K562 (cell line): ENCODE results near the gene ADCY4. TPM values are rescaled to one million over a fixed set of nuclear protein-coding genes. Genes with fewer than 3 reads are reported as not detected.
A peak's percentile ranks its signal among the peaks of the same experiment; 100 is the strongest.

Experiments
- CXXC5 ChIP-seq: fragments of 250-450 bp; sonication (Bioruptor Pico); IDR thresholded peaks from 2 replicates; pipeline ENCODE4 v1.8.0; 2022; ENCODE audit warnings: inconsistent platforms, mild to moderate bottlenecking, moderate library complexity
- EGR1 ChIP-seq: fragments of 450-650 bp; conservative IDR thresholded peaks from 2 replicates; pipeline ENCODE4 v1.6.1; 2017; ENCODE audit warnings: mild to moderate bottlenecking
- L3MBTL2 ChIP-seq: fragments of 450-650 bp; IDR thresholded peaks from 2 replicates; pipeline ENCODE4 v1.6.1; 2016; ENCODE audit warnings: mild to moderate bottlenecking, moderate library complexity
- RB1 ChIP-seq: fragments of 450-650 bp; IDR thresholded peaks from 2 replicates; pipeline ENCODE4 v1.6.1; 2017; ENCODE audit warnings: low read depth, mild to moderate bottlenecking
- RBFOX2 ChIP-seq: fragments of 200-400 bp; formaldehyde crosslinking; IDR thresholded peaks from 2 replicates; pipeline ENCODE4 v1.6.1; 2017; ENCODE audit warnings: low read depth, mild to moderate bottlenecking, low read length, moderate library complexity
- TFAP4 ChIP-seq: sonication (generic); formaldehyde crosslinking; IDR thresholded peaks from 2 replicates; pipeline ENCODE4 v1.8.0; 2022; ENCODE audit warnings: missing genetic modification reagents, mild to moderate bottlenecking, moderate library complexity, borderline replicate concordance
- YY1 ChIP-seq, 3 experiments: IDR thresholded peaks; 2 replicates each; pipeline ENCODE4 v1.6.1; 2011; ENCODE audit warnings: low read length in 2 of 3, mild to moderate bottlenecking in 2 of 3, moderate library complexity in 2 of 3, borderline replicate concordance in 1 of 3, control low read depth in 1 of 3, low read depth in 1 of 3; ENCODE audit not compliant: insufficient read depth in 3 of 3, insufficient replicate concordance in 2 of 3, control insufficient read depth in 1 of 3, insufficient read length in 1 of 3; ENCODE audit errors: extremely low read depth in 1 of 3
- ZNF140 ChIP-seq: fragments of 250-450 bp; sonication (Bioruptor Pico); IDR thresholded peaks from 2 replicates; pipeline ENCODE4 v1.8.0; 2021; ENCODE audit warnings: moderate library complexity, mild to moderate bottlenecking, inconsistent platforms
- polyA plus RNA-seq, 8 experiments: library from polyadenylated mRNA; depleted of rRNA in 4 of 8; stranded (reverse) in 5 of 8; unstranded in 3 of 8; fragments of >200 nt; fragmentation: Nextera tagmentation in 2 of 8; fragmentation: Illumina TruSeq in 1 of 8; extraction: Ambion mirVana in 2 of 8; extraction: Trizol in 1 of 8; gene quantifications; 2 replicates each; pipeline versions ENCODE4 v1.2.1 to v1.2.3, GENCODE V29; 2011 to 2014; ENCODE audit warnings: inconsistent platforms in 1 of 8, missing spikeins in 1 of 8
- total RNA-seq, 7 experiments: library from RNA; depleted of rRNA in 6 of 7; stranded (reverse); fragments of >200 nt in 6 of 7; fragmentation: Illumina TruSeq in 2 of 7; extraction: Trizol in 2 of 7; gene quantifications; 2 replicates each; pipeline versions ENCODE4 v1.2.1 to v1.2.3, GENCODE V29; 2011 to 2021; ENCODE audit warnings: low replicate concordance in 1 of 7
- TF ChIP-seq, protein P1 (sequence below), 3 experiments: IDR thresholded peaks in 2 of 3; conservative IDR thresholded peaks in 1 of 3; 2 replicates each; pipeline ENCODE4 v1.5.1; 2011 to 2012; ENCODE audit warnings: low read length in 3 of 3, mild to moderate bottlenecking in 3 of 3, control low read depth in 2 of 3, improper control_type of control experiment in 1 of 3, inconsistent platforms in 1 of 3, low read depth in 1 of 3, mixed read lengths in 1 of 3, moderate library complexity in 1 of 3; ENCODE audit not compliant: insufficient read depth in 2 of 3

Gene ADCY4
- total and polyA plus RNA-seq, 9 of the 15 experiments (the other 6 are each of a cell fraction or from before 2014, with no cell fraction given), result 0.04 to 0.31 (median 0.15) TPM; not detected in 2

GRCh38 chr14:24368562-24369252, 33.8 kb upstream of the ADCY4 start (continued):
- TF ChIP-seq YY1 (IDR thresholded peaks at IDR 0.05; ENCODE audit: borderline replicate concordance in 1 of 3, control insufficient read depth in 1 of 3, extremely low read depth in 1 of 3, insufficient read depth in 3 of 3, insufficient read length in 1 of 3, insufficient replicate concordance in 2 of 3, low read depth in 1 of 3, low read length in 2 of 3), result peak in 1 of 3 experiments; percentile 23
- TF ChIP-seq TFAP4 (CRISPR knock-in tag), result peak; percentile 22; the same call in 1 of the 2 replicates
- TF ChIP-seq L3MBTL2, result 0 out of 2 replicates have a peak, but pooled peaks have one; percentile 25
- peak; percentile 63 for TF ChIP-seq EGR1
- no peak for TF ChIP-seq ZNF140
- TF ChIP-seq, protein P1, sequence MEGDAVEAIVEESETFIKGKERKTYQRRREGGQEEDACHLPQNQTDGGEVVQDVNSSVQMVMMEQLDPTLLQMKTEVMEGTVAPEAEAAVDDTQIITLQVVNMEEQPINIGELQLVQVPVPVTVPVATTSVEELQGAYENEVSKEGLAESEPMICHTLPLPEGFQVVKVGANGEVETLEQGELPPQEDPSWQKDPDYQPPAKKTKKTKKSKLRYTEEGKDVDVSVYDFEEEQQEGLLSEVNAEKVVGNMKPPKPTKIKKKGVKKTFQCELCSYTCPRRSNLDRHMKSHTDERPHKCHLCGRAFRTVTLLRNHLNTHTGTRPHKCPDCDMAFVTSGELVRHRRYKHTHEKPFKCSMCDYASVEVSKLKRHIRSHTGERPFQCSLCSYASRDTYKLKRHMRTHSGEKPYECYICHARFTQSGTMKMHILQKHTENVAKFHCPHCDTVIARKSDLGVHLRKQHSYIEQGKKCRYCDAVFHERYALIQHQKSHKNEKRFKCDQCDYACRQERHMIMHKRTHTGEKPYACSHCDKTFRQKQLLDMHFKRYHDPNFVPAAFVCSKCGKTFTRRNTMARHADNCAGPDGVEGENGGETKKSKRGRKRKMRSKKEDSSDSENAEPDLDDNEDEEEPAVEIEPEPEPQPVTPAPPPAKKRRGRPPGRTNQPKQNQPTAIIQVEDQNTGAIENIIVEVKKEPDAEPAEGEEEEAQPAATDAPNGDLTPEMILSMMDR (IDR thresholded peaks at IDR 0.05 in 2 of 3, conservative IDR thresholded peaks at IDR 0.05 in 1 of 3; ENCODE audit: insufficient read depth in 2 of 3, low read depth in 1 of 3, low read length in 3 of 3), result peak in 1 of 3 experiments; percentile 22; a peak in 1 of 6 replicates
- TF ChIP-seq RB1, result peak; percentile 57; the same call in 1 of the 2 replicates
- peak; percentile 35; the same call in 1 of the 2 replicates for TF ChIP-seq RBFOX2
- 0 out of 2 replicates have a peak, but pooled peaks have one; percentile 12 for TF ChIP-seq CXXC5 (CRISPR knock-in tag)
